ENCODE data around the gene GPATCH4. TPM values are rescaled to one million over a fixed set of nuclear protein-coding genes. Genes with fewer than 3 reads are reported as not detected.
"Not testable (repeated sequence)": the region's sequence is repeated elsewhere in the genome, so short reads cannot be mapped to it uniquely, and the experiment has no call there.

Gene GPATCH4
- total RNA-seq, 1 experiment from 2014 or later = 84.2 TPM

- Histone ChIP-seq H3K36me3 (ENCODE audit: insufficient read depth, low read length, poor library complexity, severe bottlenecking) (peaks cover 18% of the 10 kb centered on the region), H3K9me3 (ENCODE audit: low read depth, low read length, poor library complexity, severe bottlenecking) (no peaks in the 10 kb centered on the region), H3K27me3 (replicated peaks; ENCODE audit: insufficient read depth, low read depth, low read length, poor library complexity) (no peaks in the 10 kb centered on the region), H3K4me3 (ENCODE audit: low read depth, low read length, poor library complexity, severe bottlenecking) (no peak overlapping the region), H3K27ac (ENCODE audit: low read depth, low read length, poor library complexity, severe bottlenecking) (no peak overlapping the region), H3K4me1 (ENCODE audit: insufficient read depth, low read length, poor library complexity, severe bottlenecking) (no peaks in the 10 kb centered on the region)
- no peak for DNase-seq (ENCODE audit: low spot score)
- ChIA-PET CTCF (interaction anchor here (0.6 kb wide), 1 partner anchor 50 kb away, joined by 3 read pairs; no protein-coding TSS in a partner anchor), POLR2A (ENCODE audit: low non-redundant PET) (no interaction called here)
- BruUV-seq (replicated peaks) = no TSS peak
- intact Hi-C loops (cut with micrococcal nuclease; ENCODE audit: unreplicated experiment) = no loop called here
- TF ChIP-seq CTCF (conservative IDR thresholded peaks at IDR 0.05; ENCODE audit: low read depth, low read length) (no peak), EZH2 (IDR thresholded peaks at IDR 0.05; ENCODE audit: borderline replicate concordance, low read depth, low read length, poor library complexity, severe bottlenecking) (no peak)
Observed at GRCh38 chr1:156554971-156555370, 46.3 kb downstream of the GPATCH4 start.

- Histone ChIP-seq H3K36me3 (ENCODE audit: insufficient read depth, low read length, poor library complexity, severe bottlenecking) (peaks cover 18% of the 10 kb centered on the region), H3K27ac (ENCODE audit: low read depth, low read length, poor library complexity, severe bottlenecking) (no peak overlapping the region), H3K27me3 (replicated peaks; ENCODE audit: insufficient read depth, low read depth, low read length, poor library complexity) (no peaks in the 10 kb centered on the region), H3K4me1 (ENCODE audit: insufficient read depth, low read length, poor library complexity, severe bottlenecking) (no peaks in the 10 kb centered on the region), H3K4me3 (ENCODE audit: low read depth, low read length, poor library complexity, severe bottlenecking) (no peak overlapping the region), H3K9me3 (ENCODE audit: low read depth, low read length, poor library complexity, severe bottlenecking) (no peaks in the 10 kb centered on the region)
- BruUV-seq (replicated peaks) = no TSS peak
- intact Hi-C loops (cut with micrococcal nuclease; ENCODE audit: unreplicated experiment) = no loop called here
- no peak for DNase-seq (ENCODE audit: low spot score)
- ChIA-PET POLR2A (ENCODE audit: low non-redundant PET) (no interaction called here), CTCF (no interaction called here)
- TF ChIP-seq EZH2 (IDR thresholded peaks at IDR 0.05; ENCODE audit: borderline replicate concordance, low read depth, low read length, poor library complexity, severe bottlenecking) = no peak
- no peak for TF ChIP-seq CTCF (conservative IDR thresholded peaks at IDR 0.05; ENCODE audit: low read depth, low read length)
Observed at GRCh38 chr1:156553860-156554485, 47.3 kb downstream of the GPATCH4 start.

GRCh38 chr1:156552937-156553336 is 48.3 kb downstream of the GPATCH4 start:
- CTCF ChIA-PET; H3K9me3 ChIP-seq (ENCODE audit: low read depth, low read length, poor library complexity, severe bottlenecking); DNase-seq (ENCODE audit: low spot score); H3K4me3 ChIP-seq (ENCODE audit: low read depth, low read length, poor library complexity, severe bottlenecking); H3K27ac ChIP-seq (ENCODE audit: low read depth, low read length, poor library complexity, severe bottlenecking); H3K27me3 ChIP-seq (replicated peaks; ENCODE audit: insufficient read depth, low read depth, low read length, poor library complexity); BruUV-seq (replicated peaks); intact Hi-C loops (cut with micrococcal nuclease; ENCODE audit: unreplicated experiment); H3K4me1 ChIP-seq (ENCODE audit: insufficient read depth, low read length, poor library complexity, severe bottlenecking); POLR2A ChIA-PET (ENCODE audit: low non-redundant PET): not testable (repeated sequence)
- H3K36me3 ChIP-seq (ENCODE audit: insufficient read depth, low read length, poor library complexity, severe bottlenecking) = peaks cover 22% of the 10 kb centered on the region

GRCh38 chr1:156552518-156552917 is 48.8 kb downstream of the GPATCH4 start:
- DNase-seq (ENCODE audit: low spot score) = no peak
- Histone ChIP-seq H3K27me3 (replicated peaks; ENCODE audit: insufficient read depth, low read depth, low read length, poor library complexity) (no peaks in the 10 kb centered on the region), H3K36me3 (ENCODE audit: insufficient read depth, low read length, poor library complexity, severe bottlenecking) (peaks cover 26% of the 10 kb centered on the region), H3K9me3 (ENCODE audit: low read depth, low read length, poor library complexity, severe bottlenecking) (no peaks in the 10 kb centered on the region), H3K4me1 (ENCODE audit: insufficient read depth, low read length, poor library complexity, severe bottlenecking) (no peaks in the 10 kb centered on the region), H3K4me3 (ENCODE audit: low read depth, low read length, poor library complexity, severe bottlenecking) (no peak overlapping the region), H3K27ac (ENCODE audit: low read depth, low read length, poor library complexity, severe bottlenecking) (no peak overlapping the region)
- CTCF ChIA-PET = no interaction called here
- POLR2A ChIA-PET (ENCODE audit: low non-redundant PET) = no interaction called here
- TF ChIP-seq EZH2 (IDR thresholded peaks at IDR 0.05; ENCODE audit: borderline replicate concordance, low read depth, low read length, poor library complexity, severe bottlenecking) = no peak
- no peak for TF ChIP-seq CTCF (conservative IDR thresholded peaks at IDR 0.05; ENCODE audit: low read depth, low read length)
- intact Hi-C loops (cut with micrococcal nuclease; ENCODE audit: unreplicated experiment) = no loop called here
- no TSS peak for BruUV-seq (replicated peaks)

All from A673 (cell line).